Chondrocyte (in vitro differentiated cells): ENCODE measurements around the gene ANKIB1. TPM values are rescaled to one million over a fixed set of nuclear protein-coding genes. Genes with fewer than 3 reads are reported as not detected.
"Not testable (repeated sequence)": the region's sequence is repeated elsewhere in the genome, so short reads cannot be mapped to it uniquely, and the experiment has no call there.

Source experiments
- DNase-seq: peaks from one replicate; pipeline ENCODE4 v3.0.0; 2021; ENCODE audit warnings: mixed read lengths, low spot score
- H3K27ac Mint-ChIP-seq: one replicate; pipeline ENCODE4 v1.8.0; 2021; ENCODE audit warnings: mild to moderate bottlenecking, moderate library complexity, mixed read lengths; ENCODE audit not compliant: unreplicated experiment
- H3K27me3 Mint-ChIP-seq: 2 replicates; pipeline ENCODE4 v1.8.0; 2021; ENCODE audit warnings: low read depth, mixed read lengths
- H3K36me3 Mint-ChIP-seq: 2 replicates; pipeline ENCODE4 v1.8.0; 2021; ENCODE audit warnings: low read depth, mixed read lengths
- H3K4me1 Mint-ChIP-seq: 2 replicates; pipeline ENCODE4 v1.8.0; 2021; ENCODE audit warnings: low read depth, mild to moderate bottlenecking, mixed read lengths
- H3K4me3 Mint-ChIP-seq: one replicate; pipeline ENCODE4 v1.8.0; 2021; ENCODE audit warnings: mild to moderate bottlenecking, moderate library complexity, mixed read lengths; ENCODE audit not compliant: unreplicated experiment
- H3K9me3 Mint-ChIP-seq: 2 replicates; pipeline ENCODE4 v1.8.0; 2021; ENCODE audit warnings: low read depth, mixed read lengths
- total RNA-seq: library from RNA; stranded (reverse); gene quantifications from 3 replicates; pipeline ENCODE4 v1.2.1, GENCODE V29; 2021
- TF ChIP-seq, protein P1 (sequence below): fragments of 200-600 bp; sonication (generic); IDR thresholded peaks from 2 replicates; pipeline ENCODE4 v1.5.0; 2021; ENCODE audit warnings: antibody characterized with exemption, mild to moderate bottlenecking, moderate library complexity

The ANKIB1 gene
- total RNA-seq, 1 donor from 2014 or later, result 76.3 TPM

DNA sequence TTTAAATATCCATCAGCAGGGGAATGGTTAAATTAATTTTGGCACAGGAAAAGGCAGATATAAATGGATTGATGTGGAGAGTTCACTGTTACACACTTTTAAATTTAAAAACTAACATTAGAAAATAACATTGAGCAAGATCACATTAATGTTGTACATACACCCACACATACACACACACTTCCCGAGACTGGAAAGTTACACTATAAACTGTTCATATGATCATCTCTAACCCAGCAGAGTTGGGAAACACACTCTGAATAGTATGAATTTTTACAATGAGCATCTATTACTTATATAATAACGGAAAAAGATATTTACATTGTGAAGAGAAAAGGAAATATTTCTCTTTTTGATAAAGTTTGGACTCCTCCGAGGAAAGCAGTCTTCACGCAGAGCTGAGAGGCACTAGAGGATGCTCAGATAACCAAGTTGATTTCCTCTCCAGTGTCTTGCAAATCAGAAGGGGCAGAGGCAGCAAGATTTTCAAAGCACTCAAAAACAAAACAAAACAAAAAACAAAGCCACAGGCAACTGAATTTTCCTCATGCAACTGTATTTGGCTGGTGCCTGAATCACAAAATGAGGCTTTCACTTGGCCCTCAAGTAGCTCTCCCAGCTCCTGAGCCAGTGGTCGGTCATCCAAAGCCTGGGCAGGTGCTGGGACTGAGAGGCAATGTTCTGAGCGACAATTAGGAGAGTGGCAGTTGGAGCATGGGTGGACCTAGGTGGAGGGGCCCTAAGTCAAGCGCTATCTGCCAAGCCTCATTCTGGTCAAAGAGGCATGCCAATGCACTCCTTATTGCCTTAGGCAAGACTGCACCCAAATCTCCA is 191.1 kb downstream of the ANKIB1 start:
- H3K27ac Mint-ChIP-seq, result no peak overlapping the region

DNA sequence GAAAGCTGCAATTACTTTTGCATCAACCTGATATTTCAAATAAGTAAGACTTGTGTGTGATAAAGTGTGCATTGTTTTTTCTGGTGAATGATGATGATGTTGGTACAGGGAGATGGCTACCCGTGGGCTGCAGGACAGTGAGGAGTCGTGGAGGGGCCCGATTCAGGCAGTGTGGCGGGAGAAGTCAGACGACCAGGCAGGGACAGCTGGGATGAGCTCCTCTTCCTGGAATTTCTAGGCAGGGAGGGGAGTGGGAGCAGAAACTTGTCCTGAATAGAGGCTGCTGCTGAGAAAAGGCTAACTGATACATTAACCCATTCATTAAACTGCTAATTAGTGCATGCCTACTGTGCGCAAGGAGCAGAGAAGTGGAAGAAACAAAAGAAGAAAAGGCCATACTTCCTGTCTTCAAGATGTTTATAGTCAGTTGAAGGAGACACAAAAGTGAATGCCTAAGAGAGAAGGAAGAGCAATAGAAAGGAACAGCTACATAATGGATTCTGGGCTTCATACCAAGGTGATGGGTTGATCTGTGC is 192.2 kb downstream of the ANKIB1 start:
- no peak overlapping the region for H3K27ac Mint-ChIP-seq
- no peak for DNase-seq
- peaks cover 4% of the 10 kb centered on the region for H3K36me3 Mint-ChIP-seq
- H3K4me1 Mint-ChIP-seq, result no peaks in the 10 kb centered on the region
- H3K27me3 Mint-ChIP-seq, result peaks cover 17% of the 10 kb centered on the region
- TF ChIP-seq, protein P1, sequence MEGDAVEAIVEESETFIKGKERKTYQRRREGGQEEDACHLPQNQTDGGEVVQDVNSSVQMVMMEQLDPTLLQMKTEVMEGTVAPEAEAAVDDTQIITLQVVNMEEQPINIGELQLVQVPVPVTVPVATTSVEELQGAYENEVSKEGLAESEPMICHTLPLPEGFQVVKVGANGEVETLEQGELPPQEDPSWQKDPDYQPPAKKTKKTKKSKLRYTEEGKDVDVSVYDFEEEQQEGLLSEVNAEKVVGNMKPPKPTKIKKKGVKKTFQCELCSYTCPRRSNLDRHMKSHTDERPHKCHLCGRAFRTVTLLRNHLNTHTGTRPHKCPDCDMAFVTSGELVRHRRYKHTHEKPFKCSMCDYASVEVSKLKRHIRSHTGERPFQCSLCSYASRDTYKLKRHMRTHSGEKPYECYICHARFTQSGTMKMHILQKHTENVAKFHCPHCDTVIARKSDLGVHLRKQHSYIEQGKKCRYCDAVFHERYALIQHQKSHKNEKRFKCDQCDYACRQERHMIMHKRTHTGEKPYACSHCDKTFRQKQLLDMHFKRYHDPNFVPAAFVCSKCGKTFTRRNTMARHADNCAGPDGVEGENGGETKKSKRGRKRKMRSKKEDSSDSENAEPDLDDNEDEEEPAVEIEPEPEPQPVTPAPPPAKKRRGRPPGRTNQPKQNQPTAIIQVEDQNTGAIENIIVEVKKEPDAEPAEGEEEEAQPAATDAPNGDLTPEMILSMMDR, result no peak
- H3K9me3 Mint-ChIP-seq, result peaks cover 3% of the 10 kb centered on the region
- H3K4me3 Mint-ChIP-seq, result no peak overlapping the region

More for the DNA sequence above, 191.1 kb downstream of the ANKIB1 start:
- no peaks in the 10 kb centered on the region for H3K9me3 Mint-ChIP-seq
- H3K27me3 Mint-ChIP-seq, result peaks cover 13% of the 10 kb centered on the region
- no peak overlapping the region for H3K4me3 Mint-ChIP-seq
- no peaks in the 10 kb centered on the region for H3K36me3 Mint-ChIP-seq
- no peak for DNase-seq
- H3K4me1 Mint-ChIP-seq, result no peaks in the 10 kb centered on the region
- TF ChIP-seq, protein P1, result no peak

DNA sequence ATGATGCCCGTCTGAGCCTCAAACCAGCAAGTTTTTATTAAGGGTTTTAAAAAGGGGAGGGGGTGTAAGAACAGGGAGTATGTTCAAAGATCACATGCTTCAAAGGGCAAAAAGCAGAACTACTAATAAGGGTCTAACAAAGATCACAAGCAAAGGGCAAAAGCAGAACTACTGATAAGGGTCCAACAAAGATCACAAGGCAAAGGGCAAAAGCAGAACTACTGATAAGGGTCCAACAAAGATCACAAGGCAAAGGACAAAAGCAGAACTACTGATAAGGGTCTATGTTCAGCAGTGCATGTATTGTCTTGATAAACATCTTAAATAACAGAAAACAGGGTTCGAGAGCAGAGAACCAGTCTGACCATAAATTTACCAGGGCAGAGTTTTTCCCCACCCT is 196.9 kb downstream of the ANKIB1 start:
- peaks cover 16% of the 10 kb centered on the region for H3K27me3 Mint-ChIP-seq
- H3K9me3 Mint-ChIP-seq, H3K4me1 Mint-ChIP-seq, DNase-seq, H3K4me3 Mint-ChIP-seq, H3K27ac Mint-ChIP-seq, H3K36me3 Mint-ChIP-seq: not testable (repeated sequence)

DNA sequence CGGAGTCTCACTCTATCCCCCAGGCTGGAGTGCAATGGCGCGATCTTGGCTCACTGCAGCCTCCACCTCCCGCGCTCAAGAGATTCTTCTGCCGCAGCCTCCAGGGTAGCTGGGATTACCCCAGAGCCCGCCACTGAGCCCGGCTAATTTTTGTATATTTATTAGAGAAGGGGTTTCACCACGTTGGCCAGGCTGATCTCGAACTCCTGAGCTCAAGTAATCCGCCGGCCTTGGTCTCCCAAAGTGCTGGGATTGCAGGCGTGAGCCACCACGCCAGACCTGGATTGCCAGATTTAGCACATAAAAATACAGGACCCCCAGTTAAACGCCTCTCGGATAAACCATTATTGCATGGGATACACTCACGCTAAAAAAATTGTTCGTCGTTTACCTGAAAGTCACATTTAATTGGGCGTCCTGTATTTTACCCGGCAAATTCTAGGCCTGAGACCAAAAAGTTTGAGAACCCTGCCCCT is 201.1 kb downstream of the ANKIB1 start:
- TF ChIP-seq, protein P1, result no peak
- DNase-seq, result no peak
- Mint-ChIP-seq H3K9me3 (peaks cover 6% of the 10 kb centered on the region), H3K4me3 (peak overlapping the region; percentile 76), H3K36me3 (peaks cover 8% of the 10 kb centered on the region), H3K27me3 (peaks cover 4% of the 10 kb centered on the region), H3K4me1 (peaks cover 24% of the 10 kb centered on the region), H3K27ac (no peak overlapping the region)

DNA sequence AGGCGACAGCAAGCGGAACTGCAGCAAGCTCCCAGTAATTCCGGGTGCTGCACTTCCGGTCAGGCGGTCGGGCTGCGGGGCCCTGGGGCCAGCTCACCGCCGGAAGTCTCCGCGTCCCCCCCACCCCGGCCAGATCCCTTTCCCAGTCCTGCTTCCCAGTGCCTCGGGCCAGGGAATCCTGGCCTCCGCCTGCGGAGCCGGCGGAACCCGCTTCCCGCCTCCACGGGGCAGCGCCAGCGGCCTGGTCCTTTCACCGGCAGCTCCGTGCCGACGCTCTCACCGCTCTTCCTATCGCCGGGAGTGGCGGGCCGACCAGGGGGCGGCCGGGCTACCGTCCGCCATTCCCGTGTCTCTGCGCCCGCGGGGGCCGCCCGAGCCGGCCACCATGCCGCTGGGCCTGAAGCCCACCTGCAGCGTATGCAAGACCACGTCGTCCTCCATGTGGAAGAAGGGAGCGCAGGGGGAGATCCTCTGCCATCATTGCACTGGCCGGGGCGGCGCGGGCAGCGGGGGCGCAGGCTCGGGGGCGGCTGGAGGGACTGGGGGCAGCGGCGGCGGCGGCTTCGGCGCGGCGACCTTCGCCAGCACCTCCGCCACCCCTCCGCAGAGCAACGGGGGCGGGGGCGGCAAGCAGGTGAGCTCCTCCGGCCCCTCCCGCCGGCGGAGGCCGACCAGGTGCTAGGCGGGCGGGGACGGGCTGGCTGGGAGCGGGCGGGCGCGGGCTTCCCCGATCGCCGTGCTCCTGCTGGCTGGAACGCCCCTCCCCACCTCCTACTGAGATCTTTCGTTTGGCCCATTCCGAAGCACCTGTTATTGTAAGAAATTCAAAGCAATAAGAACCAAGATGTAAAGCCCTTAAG is 201.8 kb downstream of the ANKIB1 start, which contains the start of gene GATAD1:
Gene GATAD1, plus strand, starts transcription at position 138 of the 860 bp plus-strand sequence. Its CDS starts 248 bp downstream, at position 386.
- peak; percentile 95 for DNase-seq
- Mint-ChIP-seq H3K9me3 (peaks cover 4% of the 10 kb centered on the region), H3K27me3 (peaks cover 1% of the 10 kb centered on the region), H3K4me3 (peak within 1 kb of the TSS; percentile 76), H3K36me3 (peaks cover 7% of the 10 kb centered on the region), H3K4me1 (peaks cover 24% of the 10 kb centered on the region), H3K27ac (peak within 1 kb of the TSS; percentile 82)
- TF ChIP-seq, protein P1, result peak; percentile 95
